Measurements from ENCODE around the gene CAPNS1.

DNA sequence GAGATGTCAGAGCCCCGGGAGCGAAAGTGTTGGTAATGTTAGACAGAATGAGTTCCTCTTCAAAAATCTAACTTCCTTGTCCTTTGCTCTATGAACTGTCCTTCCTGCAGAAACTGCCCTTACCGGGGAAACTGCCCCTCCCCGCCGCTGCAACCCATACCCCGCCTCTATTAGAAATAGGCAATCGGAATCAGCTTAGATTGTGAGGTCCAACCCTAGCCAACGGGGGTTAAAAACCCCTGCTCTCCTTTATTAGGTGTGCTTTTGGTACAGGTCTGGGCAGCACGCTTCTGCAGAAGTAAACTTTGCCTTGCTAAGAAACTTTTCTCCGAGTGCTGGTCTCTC is 11.5 kb upstream of the CAPNS1 start:
- TF ChIP-seq ZNF384 (IDR thresholded peaks at IDR 0.05) (no peak), LEF1 (IDR thresholded peaks at IDR 0.05; ENCODE audit: borderline replicate concordance) (no peak), SUZ12 (IDR thresholded peaks at IDR 0.05) (no peak), FOXA1 (IDR thresholded peaks at IDR 0.05) (no peak), FOXM1 (IDR thresholded peaks at IDR 0.05; ENCODE audit: borderline replicate concordance) (no peak), SP1 (IDR thresholded peaks at IDR 0.05) (no peak), NFRKB (IDR thresholded peaks at IDR 0.05) (no peak)
- TF ChIP-seq, protein P1, sequence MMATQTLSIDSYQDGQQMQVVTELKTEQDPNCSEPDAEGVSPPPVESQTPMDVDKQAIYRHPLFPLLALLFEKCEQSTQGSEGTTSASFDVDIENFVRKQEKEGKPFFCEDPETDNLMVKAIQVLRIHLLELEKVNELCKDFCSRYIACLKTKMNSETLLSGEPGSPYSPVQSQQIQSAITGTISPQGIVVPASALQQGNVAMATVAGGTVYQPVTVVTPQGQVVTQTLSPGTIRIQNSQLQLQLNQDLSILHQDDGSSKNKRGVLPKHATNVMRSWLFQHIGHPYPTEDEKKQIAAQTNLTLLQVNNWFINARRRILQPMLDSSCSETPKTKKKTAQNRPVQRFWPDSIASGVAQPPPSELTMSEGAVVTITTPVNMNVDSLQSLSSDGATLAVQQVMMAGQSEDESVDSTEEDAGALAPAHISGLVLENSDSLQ (IDR thresholded peaks at IDR 0.05) = no peak
